Stromal cell of bone marrow (primary cell): ENCODE data around the gene PCSK6.
"Not testable (repeated sequence)": the region's sequence is repeated elsewhere in the genome, so short reads cannot be mapped to it uniquely, and the experiment has no call there.

Source experiments
- DNase-seq: peaks from one replicate; pipeline ENCODE4 v3.0.0-alpha.2; 2012; ENCODE audit warnings: low read depth

The PCSK6 gene

GRCh38 chr15:101429646-101430045, 59.9 kb downstream of the PCSK6 start:
- no peak for DNase-seq

- DNase-seq = no peak
Observed at GRCh38 chr15:101429191-101429590, 60.3 kb downstream of the PCSK6 start.

GRCh38 chr15:101428758-101429157, 60.7 kb downstream of the PCSK6 start:
- DNase-seq = no peak

GRCh38 chr15:101427606-101428487, 61.7 kb downstream of the PCSK6 start:
- no peak for DNase-seq

DNA sequence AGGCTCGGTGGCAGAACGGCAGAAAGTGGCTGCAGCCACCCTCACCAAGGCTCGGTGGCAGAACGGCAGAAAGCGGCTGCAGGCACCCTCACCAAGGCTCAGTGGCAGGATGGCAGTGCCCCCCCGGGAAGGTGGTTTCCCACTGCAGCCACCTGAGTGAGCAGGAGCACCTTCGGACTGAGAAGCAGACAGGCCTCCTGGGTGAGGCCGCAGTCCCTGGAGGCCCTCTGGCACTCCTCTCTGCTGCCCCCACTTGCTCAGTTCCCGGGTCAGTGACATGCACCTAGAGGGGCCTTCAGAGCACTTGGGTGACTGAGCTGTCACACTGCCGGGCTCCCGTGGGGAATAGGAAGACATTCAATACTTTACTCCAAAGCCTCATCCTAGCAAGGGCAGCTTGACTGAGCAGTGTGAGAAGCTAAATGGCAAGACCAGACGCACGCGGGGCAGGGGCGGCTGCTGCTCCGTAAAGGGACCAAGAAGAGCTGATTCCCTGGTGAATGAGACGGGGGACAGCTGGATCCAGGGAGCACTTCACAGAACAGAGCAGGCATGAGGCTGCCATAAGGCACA, 62.7 kb downstream of the PCSK6 start:
- DNase-seq = no peak

DNA sequence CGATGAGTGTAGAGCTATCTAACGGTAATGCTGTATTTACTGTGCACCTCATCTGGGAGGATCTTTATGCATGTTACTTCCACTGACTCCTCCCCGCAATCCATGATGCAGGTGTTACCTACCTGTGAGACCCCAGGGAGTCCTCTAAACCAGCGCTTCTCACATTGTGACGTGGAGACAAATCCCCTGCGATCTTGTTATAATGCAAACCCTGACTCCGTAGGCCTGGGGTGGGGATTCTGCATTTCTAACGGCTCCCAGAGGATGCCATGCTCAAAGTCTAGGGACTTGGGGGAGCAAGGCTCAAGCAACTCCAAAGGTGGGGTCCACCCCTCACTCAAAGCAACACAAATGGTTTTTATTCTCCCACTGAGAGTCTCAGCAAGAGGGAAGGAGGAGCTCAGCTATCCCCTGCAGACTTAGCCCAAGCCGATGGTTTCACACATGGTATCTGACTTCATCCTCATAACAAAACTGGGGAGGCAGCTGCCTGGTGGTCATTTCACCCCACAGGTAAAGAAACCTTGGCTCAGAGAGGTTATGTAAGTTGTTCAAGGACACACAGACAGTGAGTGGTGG, 63.6 kb downstream of the PCSK6 start:
- DNase-seq = no peak

DNA sequence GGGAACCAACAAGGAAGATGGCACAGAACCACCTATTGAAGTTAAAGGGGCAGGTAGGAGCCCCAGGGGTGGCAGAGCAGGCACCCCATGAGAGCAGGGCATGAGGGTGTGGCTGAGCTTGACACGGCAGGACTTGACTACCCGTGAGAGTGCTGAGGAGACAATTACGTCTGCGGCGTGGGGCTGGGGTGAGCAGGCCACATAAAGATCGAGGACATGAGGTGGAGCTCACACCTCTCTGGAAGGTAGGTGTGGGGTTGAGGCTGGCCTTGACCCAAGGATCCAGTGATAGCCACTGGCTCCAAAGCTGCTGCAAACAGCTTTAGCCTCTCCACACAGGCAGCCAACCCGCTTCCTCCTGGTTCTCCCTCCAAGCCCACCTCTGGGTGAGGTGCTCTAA, 64.5 kb downstream of the PCSK6 start:
- DNase-seq = no peak

DNA sequence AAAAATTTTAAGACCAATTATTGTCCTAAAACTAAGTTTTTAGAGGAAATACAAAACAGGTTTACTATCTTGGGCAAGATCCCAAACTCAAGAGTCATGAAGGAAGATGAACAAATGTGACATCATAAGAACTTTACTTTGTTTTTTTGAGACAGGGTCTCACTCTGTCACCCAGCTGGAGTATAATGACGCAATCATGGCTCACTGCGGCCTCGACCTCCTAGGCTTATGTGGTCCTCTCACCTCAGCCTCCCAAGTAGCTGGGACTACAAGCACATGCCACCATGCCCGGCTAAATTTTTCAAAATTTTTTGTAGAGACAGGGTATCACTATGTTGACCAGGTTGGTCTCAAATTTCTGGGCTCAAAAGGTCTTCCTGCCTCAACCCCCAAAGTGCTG, 69.3 kb downstream of the PCSK6 start:
- DNase-seq = no peak

DNA sequence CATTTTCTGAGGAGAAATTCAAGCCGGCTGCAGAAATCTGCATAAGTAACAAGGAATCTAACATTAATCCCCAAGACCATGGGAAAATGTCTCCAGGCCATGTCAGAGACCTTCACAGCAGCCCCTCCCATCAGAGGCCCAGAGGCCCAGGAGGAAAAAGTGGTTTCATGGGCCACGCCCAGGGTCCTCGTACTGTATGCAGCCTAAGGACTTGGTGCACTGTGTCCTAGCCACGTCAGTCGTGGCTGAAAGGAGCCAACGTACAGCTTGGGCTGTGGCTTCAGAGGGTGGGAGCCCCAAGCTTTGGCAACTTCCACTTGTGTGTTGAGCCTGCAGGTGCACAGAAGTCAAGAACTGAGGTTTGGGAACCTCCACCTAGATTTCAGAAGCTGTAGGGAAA, 73.0 kb downstream of the PCSK6 start:
- not testable (repeated sequence) for DNase-seq

DNA sequence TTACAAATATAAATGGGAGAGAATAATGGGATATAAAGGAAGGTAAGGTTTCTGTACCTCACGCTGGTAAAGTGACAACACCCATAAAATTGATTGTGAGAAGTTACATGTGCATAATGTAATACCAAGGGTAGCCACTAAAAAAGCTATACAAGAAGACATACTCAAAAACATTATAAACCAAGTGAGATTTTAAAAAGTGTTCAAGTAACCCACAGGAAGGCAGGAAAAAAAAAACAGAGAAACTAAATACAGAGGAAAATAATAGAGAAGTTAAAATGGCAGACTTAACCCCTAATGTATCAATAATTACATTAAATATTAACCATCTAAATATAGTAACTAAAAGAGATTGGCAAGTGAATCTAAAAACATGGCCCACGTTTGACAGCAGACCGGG, 76.3 kb downstream of the PCSK6 start:
- no peak for DNase-seq

- no peak for DNase-seq
Observed at GRCh38 chr15:101411581-101411980, 77.9 kb downstream of the PCSK6 start.

- DNase-seq = no peak
Observed at GRCh38 chr15:101411085-101411484, 78.4 kb downstream of the PCSK6 start.

GRCh38 chr15:101410612-101411011, 78.9 kb downstream of the PCSK6 start:
- DNase-seq = no peak

- no peak for DNase-seq
Observed at GRCh38 chr15:101409621-101410020, 79.9 kb downstream of the PCSK6 start.

- DNase-seq = no peak
Observed at GRCh38 chr15:101407966-101408775, 81.3 kb downstream of the PCSK6 start.

DNA sequence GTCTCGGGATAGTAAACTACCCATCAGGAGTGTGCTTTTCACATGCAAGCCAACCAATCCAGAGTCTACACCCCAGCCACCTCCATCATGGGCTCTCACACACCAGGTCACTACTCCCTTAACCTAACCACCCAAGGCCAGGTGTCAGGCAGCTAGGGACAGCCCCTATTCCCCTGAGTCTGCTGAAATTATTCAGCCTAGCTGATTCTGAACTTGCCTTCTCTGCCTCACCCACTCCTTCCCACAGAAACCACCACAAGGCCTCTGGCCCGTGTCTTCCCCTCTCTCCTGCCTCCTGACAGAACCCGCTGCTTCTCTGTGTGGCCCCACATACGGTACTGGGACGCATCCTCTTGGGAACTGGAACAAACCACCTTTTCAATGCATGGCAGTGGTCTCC, 82.1 kb downstream of the PCSK6 start:
- no peak for DNase-seq

GRCh38 chr15:101406526-101407195, 82.8 kb downstream of the PCSK6 start:
- no peak for DNase-seq

- no peak for DNase-seq
Observed at GRCh38 chr15:101406036-101406435, 83.5 kb downstream of the PCSK6 start.

GRCh38 chr15:101404245-101404644, 85.3 kb downstream of the PCSK6 start:
- no peak for DNase-seq

DNA sequence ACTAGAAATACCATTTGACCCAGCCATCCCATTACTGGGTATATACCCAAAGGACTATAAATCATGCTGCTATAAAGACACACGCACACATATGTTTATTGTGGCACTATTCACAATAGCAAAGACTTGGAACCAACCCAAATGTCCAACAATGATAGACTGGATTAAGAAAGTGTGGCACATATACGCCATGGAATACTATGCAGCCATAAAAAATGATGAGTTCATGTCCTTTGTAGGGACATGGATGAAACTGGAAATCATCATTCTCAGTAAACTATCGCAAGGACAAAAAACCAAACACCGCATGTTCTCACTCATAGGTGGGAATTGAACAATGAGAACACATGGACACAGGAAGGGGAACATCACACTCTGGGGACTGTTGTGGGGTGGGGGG, 86.6 kb downstream of the PCSK6 start:
- DNase-seq = not testable (repeated sequence)

GRCh38 chr15:101401286-101401685, 88.2 kb downstream of the PCSK6 start:
- DNase-seq = no peak

- DNase-seq = no peak
Observed at GRCh38 chr15:101399431-101399830, 90.1 kb downstream of the PCSK6 start.
